Measurements from ENCODE around the gene LHX4.

Gene LHX4

DNA sequence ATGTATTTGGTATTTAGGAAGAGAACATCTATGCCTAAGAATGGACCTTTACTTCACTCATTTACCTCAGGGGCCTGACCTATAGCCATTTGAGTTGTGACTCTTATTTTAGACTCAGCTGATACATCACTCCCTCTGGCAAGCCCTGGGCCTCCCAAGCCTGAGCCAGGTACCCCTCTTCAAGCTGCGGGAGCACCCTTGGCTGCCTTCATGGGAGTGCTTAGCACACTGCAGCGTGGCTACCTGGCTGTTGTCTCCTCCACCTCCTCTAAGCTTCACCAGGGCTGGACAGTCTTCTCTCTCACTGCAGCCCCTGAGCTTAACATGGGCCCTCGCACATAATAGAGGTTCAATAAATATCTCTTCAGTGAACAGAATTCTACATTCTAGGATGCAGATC lies 23.5 kb upstream of the LHX4 start:
- intact Hi-C loops (cut with micrococcal nuclease) = no loop called here
- Mint-ChIP-seq H3K4me1 (ENCODE audit: low read depth) (peaks cover 25% of the 10 kb centered on the region), H3K9me3 (no peaks in the 10 kb centered on the region), H3K36me3 (ENCODE audit: low read depth) (peaks cover 5% of the 10 kb centered on the region), H3K27me3 (peaks cover 1% of the 10 kb centered on the region), H3K27ac (no peak overlapping the region), H3K4me3 (no peak overlapping the region)

DNA sequence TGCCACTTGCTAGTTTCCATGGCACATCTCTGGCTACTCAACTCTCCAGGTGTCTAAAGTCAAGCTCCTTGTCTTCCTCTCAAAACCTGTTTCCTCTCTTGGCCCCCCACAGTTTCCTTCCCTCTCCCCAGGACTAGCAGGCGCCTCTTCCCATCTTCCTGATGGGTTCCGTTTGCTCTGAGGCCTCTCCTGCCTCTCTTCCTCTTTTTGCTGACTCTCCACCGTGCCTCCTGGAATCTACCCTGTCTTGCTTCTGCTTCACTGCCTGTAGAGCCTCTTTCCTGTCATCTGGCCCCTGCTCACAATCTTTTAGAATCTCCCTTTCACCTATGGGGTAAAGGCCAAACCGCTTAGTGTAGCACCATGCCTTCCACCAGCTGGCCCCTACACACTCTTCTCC lies 21.8 kb upstream of the LHX4 start:
- Mint-ChIP-seq H3K4me3 (no peak overlapping the region), H3K9me3 (no peaks in the 10 kb centered on the region), H3K4me1 (ENCODE audit: low read depth) (peaks cover 27% of the 10 kb centered on the region), H3K36me3 (ENCODE audit: low read depth) (no peaks in the 10 kb centered on the region), H3K27me3 (peaks cover 3% of the 10 kb centered on the region), H3K27ac (peak overlapping the region; percentile 9)
- intact Hi-C loops (cut with micrococcal nuclease) = no loop called here

DNA sequence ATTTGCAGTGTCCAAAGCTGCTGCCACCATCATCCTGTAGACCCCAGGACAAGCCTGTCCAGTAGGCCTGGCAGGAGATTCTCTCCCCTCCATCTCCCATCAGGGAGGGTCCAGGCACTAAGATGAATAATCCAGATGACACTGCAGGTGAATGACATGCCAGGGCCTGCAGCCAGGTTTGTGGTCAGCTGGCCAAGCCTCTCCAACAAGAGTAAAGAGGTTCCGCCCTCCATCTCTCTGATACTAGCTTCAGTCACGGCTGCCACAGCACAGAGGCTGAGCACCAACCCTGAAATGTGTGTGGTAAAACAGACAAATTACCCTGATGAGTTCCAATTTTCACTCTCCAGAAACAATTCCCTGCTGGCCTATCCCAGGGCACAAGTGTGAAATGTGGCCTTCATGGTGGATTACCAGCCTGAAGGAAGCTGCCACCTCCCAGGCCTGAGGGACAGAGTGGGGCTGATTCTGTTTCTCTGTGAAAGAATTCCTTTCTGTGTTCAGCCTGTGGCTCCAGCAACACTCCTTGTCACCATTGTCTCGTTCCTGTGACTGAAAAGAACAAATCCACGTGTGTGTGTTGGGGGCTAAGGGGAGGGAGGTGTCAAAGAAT lies 19.9 kb upstream of the LHX4 start:
- Mint-ChIP-seq H3K27me3 (peaks cover 4% of the 10 kb centered on the region), H3K36me3 (ENCODE audit: low read depth) (no peaks in the 10 kb centered on the region), H3K9me3 (no peaks in the 10 kb centered on the region), H3K4me3 (no peak overlapping the region), H3K4me1 (ENCODE audit: low read depth) (peaks cover 27% of the 10 kb centered on the region), H3K27ac (no peak overlapping the region)
- intact Hi-C loops (cut with micrococcal nuclease) = no loop called here

DNA sequence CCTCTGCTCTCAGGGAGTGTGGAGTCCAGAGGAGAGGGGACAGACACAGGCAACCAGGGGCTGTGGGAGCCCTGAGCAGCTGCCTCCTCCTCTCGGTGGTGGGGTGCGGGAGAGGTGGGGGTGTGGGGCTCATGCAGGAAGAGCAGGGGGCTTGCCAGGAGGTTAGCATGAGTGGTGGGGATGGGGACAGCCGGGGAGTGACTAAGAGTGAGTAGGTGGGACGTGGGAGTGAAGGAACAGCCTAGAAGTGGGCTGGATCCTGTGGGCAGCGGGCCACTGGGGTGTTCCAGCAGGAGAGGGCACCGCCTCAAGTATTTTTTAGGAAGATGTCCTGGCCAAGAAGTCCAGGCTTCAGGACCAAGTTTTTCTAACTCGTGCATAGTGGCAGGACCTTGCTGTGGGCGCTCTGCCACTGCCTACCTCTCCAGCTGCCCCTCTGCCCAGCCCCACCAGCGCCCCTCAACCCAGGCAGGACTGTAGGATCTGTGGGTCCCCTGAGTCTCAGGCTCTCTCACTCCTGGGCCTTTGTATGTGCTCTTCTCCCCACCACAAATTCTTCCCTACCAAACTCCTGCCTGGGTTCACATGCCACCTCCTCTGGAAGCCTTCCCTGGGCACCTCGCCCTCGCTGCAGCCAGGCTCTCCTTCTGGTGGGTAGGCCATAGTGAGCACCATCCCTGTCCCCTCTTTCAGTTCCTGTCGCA lies 18.8 kb upstream of the LHX4 start:
- no peak overlapping the region for H3K27ac Mint-ChIP-seq

DNA sequence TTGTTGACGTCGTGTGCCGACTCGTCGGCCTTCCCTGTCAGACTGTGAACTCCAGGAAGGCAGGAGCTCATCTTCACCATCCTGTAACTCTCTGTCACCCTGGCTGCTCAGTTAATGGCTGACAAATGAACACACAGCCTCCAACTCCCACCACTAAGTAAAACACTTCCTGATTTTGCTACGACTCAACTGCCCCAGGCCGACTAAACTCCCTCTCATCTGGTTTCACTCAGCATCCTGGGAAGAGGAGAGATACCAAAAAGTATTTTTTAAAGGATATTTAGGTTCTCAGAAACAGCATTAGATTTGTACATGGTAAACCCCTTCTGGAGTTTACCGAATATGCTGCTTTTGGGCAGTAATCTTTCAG lies 18.2 kb upstream of the LHX4 start:
- Mint-ChIP-seq H3K4me1 (ENCODE audit: low read depth) (peaks cover 27% of the 10 kb centered on the region), H3K36me3 (ENCODE audit: low read depth) (no peaks in the 10 kb centered on the region), H3K27me3 (peaks cover 4% of the 10 kb centered on the region), H3K27ac (no peak overlapping the region), H3K4me3 (no peak overlapping the region), H3K9me3 (no peaks in the 10 kb centered on the region)
- intact Hi-C loops (cut with micrococcal nuclease) = no loop called here

More for the DNA sequence above, 18.8 kb upstream of the LHX4 start:
- H3K36me3 Mint-ChIP-seq (ENCODE audit: low read depth) = no peaks in the 10 kb centered on the region
- peaks cover 27% of the 10 kb centered on the region for H3K4me1 Mint-ChIP-seq (ENCODE audit: low read depth)
- peaks cover 4% of the 10 kb centered on the region for H3K27me3 Mint-ChIP-seq
- intact Hi-C loops (cut with micrococcal nuclease) = no loop called here
- no peaks in the 10 kb centered on the region for H3K9me3 Mint-ChIP-seq
- no peak overlapping the region for H3K4me3 Mint-ChIP-seq

DNA sequence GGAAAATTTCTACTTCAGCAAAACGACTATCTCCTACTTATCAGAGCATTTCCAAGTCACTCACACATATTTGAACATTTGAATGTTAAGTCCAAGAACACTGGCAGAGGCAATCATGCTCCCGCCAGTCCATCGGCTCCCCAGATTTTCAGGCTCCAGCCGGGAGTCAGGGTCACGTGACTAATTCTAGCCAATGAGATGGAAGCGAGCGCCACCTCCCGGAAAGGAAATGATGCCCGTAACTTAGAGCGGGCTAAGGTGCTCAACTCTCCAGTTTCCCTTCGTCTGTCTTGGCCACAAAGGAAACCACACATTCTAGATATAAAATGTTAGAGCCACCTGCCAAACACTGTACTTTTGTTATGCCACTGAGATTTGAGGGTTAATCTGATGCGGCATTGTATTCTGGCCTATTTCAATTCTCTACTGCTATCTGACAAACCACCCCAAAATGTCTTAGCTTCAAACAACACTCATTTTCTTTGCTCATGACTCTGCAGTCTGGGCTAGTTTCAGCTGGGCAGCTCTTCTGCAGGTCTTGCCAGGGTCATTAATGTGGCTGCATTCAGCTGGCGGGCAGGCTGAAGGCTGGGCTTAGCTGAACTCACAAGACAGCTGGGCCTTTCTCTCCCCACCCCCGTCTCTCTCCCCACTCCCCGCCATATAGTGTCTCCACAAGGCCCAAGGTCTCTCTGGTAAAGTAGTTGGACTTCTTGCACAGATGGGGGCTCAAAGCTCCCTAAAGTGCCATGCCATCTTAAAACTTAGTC lies 16.5 kb upstream of the LHX4 start:
- H3K9me3 Mint-ChIP-seq = no peaks in the 10 kb centered on the region
- H3K4me3 Mint-ChIP-seq = no peak overlapping the region
- H3K4me1 Mint-ChIP-seq (ENCODE audit: low read depth) = peaks cover 13% of the 10 kb centered on the region
- H3K27ac Mint-ChIP-seq = no peak overlapping the region
- intact Hi-C loops (cut with micrococcal nuclease) = no loop called here
- no peaks in the 10 kb centered on the region for H3K36me3 Mint-ChIP-seq (ENCODE audit: low read depth)
- H3K27me3 Mint-ChIP-seq = peaks cover 4% of the 10 kb centered on the region

DNA sequence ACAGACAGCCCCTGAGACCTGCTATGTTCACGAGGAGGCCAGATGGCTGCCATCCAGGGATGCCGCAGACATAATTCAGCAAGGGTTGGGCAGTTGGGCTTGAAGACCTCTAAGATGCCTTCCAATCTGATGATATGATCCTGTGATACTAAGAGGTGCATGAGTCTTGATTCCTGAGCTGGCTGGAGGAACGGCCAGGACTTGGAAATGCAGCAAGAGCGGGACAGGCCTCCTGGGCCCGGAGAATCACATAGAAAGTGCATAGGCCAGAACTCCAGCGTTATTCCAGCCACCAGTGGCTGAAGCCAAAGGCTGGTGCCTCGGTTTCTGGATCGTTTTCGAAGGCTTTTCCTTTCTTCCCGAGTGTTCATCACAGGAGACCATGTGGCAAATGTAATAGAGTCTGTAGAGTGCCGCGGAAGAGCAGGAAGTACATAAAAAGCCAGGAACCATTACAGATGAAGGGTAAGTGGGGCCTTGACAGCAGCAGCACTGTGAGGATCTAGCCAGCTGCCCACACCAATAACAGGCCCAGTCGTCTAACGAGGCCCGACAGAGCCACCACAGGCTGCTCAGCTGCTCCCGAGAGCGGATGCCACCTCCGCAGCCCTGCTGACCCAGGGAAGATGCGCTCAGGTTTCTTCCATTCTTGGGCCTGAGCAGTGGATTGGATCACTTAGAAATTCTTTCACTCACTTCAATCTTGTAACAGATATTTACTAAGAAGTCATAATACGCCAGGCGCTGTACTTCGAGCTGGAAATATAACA lies 14.0 kb upstream of the LHX4 start:
- Mint-ChIP-seq H3K27ac (no peak overlapping the region), H3K9me3 (no peaks in the 10 kb centered on the region), H3K36me3 (ENCODE audit: low read depth) (no peaks in the 10 kb centered on the region), H3K4me3 (no peak overlapping the region), H3K4me1 (ENCODE audit: low read depth) (peaks cover 8% of the 10 kb centered on the region), H3K27me3 (peaks cover 16% of the 10 kb centered on the region)
- intact Hi-C loops (cut with micrococcal nuclease) = no loop called here

DNA sequence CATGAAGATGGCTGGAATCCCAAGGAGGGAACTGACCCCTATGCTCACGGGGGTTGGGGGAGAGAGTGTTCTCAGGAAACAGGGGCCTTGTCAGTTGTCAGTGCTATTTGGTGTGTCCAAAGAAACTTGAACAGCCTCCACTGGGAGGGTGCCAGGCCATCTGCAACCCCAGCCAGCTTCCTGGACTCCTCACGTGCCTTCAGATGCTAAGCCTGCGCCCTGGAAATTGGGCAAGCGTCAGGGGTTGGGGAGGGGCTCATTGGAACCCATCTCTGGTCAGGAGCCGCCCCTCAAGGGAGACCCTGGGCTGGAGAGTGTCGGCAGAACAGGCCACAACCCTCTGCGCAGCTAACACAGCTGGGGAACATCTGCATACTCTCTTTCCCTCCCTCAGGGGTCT lies 13.1 kb upstream of the LHX4 start:
- H3K4me1 Mint-ChIP-seq (ENCODE audit: low read depth) = no peaks in the 10 kb centered on the region
- no peak overlapping the region for H3K4me3 Mint-ChIP-seq
- H3K27ac Mint-ChIP-seq = no peak overlapping the region
- H3K36me3 Mint-ChIP-seq (ENCODE audit: low read depth) = no peaks in the 10 kb centered on the region
- intact Hi-C loops (cut with micrococcal nuclease) = no loop called here
- H3K9me3 Mint-ChIP-seq = no peaks in the 10 kb centered on the region
- peaks cover 15% of the 10 kb centered on the region for H3K27me3 Mint-ChIP-seq

DNA sequence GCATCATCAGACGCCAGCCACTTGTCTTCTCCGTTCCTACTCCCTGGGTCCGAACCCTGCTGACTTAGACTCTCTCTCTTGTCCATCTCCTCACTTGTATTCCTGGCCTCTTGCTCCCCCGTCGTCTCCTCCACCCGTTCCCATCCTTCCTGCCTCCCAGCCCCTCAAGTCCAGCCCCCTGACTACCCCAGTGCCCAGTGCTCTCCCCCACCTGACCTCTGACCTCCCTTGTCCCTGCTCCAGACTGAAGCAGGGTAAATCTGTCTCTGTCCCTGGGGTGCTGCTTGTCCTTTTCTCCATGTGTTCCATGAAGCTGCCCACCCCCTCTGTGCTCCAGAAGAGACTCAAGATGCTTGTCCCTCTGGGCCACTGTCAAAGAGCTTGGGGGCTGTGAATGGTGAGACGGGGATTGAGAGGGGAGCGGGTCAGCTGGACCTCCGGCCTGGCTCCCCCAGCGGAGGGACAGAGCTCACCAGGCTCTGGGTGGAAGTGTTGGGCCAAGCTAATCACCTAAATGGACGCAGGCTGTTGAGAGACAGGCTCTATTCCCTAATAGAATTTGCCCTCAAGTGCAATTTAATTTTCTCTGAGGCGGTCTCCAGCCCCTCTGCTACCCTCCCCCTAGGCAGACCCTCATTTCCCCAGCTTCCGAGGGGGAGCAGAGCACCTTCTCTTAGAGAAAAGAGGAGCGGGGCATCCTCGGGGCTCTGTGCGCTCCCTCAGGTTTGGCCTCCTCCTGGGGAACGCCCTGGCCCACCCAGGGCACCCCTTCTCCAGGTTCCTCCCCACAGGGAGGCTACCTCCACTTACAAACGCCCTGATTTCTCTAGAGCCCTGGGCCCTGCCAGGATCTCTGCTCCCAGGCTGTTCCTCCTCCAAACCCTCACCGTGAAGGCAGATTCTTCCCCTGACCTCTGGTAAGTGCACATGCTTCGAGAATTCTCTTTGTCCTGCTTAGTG lies 11.0 kb upstream of the LHX4 start:
- H3K4me1 Mint-ChIP-seq (ENCODE audit: low read depth) = no peaks in the 10 kb centered on the region
- intact Hi-C loops (cut with micrococcal nuclease) = no loop called here

DNA sequence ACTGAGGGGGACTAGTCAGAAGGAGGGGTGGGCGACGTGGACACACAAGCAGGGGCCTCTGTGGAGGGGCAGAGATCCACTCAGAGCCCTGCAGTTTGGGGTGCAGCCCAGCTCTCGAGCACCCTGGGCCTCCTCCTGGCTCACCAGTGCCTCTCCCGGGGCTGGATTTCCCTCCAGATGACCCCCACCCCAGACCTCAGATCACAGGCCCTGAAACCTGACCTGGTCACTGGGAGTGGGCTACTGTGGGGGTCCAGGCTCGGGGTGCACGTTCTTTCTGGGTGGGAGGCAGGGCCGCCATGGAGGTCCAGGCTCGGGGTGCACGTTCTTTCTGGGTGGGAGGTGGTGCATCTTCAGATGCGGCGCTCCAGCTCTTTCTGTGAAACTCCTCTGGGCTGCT lies 10.3 kb upstream of the LHX4 start:
- H3K9me3 Mint-ChIP-seq = no peaks in the 10 kb centered on the region
- intact Hi-C loops (cut with micrococcal nuclease) = no loop called here
- H3K4me1 Mint-ChIP-seq (ENCODE audit: low read depth) = no peaks in the 10 kb centered on the region
- no peak overlapping the region for H3K27ac Mint-ChIP-seq
- H3K4me3 Mint-ChIP-seq = no peak overlapping the region
- no peaks in the 10 kb centered on the region for H3K36me3 Mint-ChIP-seq (ENCODE audit: low read depth)
- H3K27me3 Mint-ChIP-seq = peaks cover 36% of the 10 kb centered on the region

More for the DNA sequence above, 11.0 kb upstream of the LHX4 start:
- Mint-ChIP-seq H3K27ac (no peak overlapping the region), H3K36me3 (ENCODE audit: low read depth) (no peaks in the 10 kb centered on the region), H3K9me3 (no peaks in the 10 kb centered on the region), H3K27me3 (peaks cover 31% of the 10 kb centered on the region), H3K4me3 (no peak overlapping the region)

DNA sequence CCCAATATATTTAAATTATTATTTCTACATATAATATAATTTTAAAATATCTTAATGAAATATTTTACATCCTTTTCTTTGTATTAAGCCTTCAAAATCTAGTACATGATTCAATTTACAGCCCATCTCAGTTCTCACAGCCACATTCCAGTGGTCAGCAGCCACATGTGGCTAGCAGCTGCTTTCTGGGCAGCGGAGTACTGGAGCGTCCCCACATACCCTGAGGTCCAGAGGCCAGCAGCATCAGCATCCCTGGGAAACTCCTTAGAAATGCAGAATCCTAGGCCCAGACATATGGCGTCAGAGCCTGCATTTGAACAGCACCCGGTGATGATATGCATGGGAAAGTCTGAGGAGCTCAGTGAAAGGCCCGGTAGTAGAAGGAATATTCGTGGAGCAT lies 8.6 kb upstream of the LHX4 start:
- H3K36me3 Mint-ChIP-seq (ENCODE audit: low read depth) = no peaks in the 10 kb centered on the region
- H3K27ac Mint-ChIP-seq = no peak overlapping the region
- no peak overlapping the region for H3K4me3 Mint-ChIP-seq
- no peaks in the 10 kb centered on the region for H3K4me1 Mint-ChIP-seq (ENCODE audit: low read depth)
- intact Hi-C loops (cut with micrococcal nuclease) = no loop called here
- no peaks in the 10 kb centered on the region for H3K9me3 Mint-ChIP-seq
- peaks cover 50% of the 10 kb centered on the region for H3K27me3 Mint-ChIP-seq

DNA sequence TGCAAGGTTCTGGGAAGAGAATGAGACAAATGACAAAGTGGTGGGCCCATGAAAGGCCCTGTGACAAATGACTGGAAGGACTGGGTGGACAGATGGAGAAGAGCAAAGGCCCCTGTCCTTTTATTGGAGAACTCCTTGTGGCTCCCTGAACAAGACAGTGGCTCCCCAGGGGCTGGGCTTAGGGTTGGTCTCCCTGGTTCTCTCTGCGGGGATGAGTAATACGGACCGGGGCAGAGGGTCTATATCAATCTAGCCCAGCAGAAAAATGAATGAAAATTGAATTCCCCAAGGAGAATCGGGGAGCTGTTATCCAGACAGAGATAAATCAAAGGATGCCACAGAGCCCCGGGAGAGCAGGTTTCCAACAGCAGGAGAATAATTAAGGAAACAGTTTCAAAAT lies 5.2 kb upstream of the LHX4 start:
- Mint-ChIP-seq H3K27me3 (peaks cover 72% of the 10 kb centered on the region), H3K27ac (no peak overlapping the region), H3K4me3 (no peak overlapping the region), H3K9me3 (no peaks in the 10 kb centered on the region), H3K4me1 (ENCODE audit: low read depth) (peaks cover 15% of the 10 kb centered on the region), H3K36me3 (ENCODE audit: low read depth) (no peaks in the 10 kb centered on the region)
- intact Hi-C loops (cut with micrococcal nuclease) = no loop called here

DNA sequence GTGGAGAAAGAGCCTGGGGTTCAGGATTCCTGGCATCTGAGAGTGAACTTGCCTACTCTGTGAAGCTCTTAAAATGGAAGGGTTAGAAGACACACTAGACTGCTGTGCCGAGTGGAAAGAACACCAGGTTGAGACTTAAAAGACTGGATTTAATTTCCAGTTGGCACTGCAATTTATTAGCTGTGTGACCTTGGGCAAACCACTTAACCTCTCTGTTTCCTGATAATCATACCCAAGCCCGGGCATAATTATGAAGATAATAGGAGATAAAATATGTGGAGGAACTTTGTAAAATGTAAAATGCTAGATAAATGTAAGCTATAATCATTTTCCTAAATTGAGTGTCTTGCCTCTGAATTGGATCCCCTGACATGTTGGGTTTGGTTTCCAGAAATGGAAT lies 4.7 kb upstream of the LHX4 start:
- Mint-ChIP-seq H3K27me3 (peaks cover 70% of the 10 kb centered on the region), H3K36me3 (ENCODE audit: low read depth) (no peaks in the 10 kb centered on the region), H3K9me3 (no peaks in the 10 kb centered on the region), H3K27ac (no peak overlapping the region), H3K4me3 (no peak overlapping the region), H3K4me1 (ENCODE audit: low read depth) (peaks cover 18% of the 10 kb centered on the region)
- intact Hi-C loops (cut with micrococcal nuclease) = no loop called here

All from dendritic cell treated with granulocyte-macrophage colony-stimulating factor and Interleukin-4, amounts not matched to agents 40 ng/mL and 50 ng/mL, for 4 days (primary cell).